Thoracic aorta (tissue), 2 donors: Measurements from ENCODE around the gene FBXL19. TPM values are rescaled to one million over a fixed set of nuclear protein-coding genes. Genes with fewer than 3 reads are reported as not detected.

Source experiments
- ATAC-seq: fragments of 150-250 bp; one replicate; pipeline ENCODE4 v1.8.0; 2017; ENCODE audit warnings: low read depth; ENCODE audit not compliant: insufficient number of reproducible peaks, low FRiP score
- DNase-seq: peaks from one replicate; pipeline ENCODE4 v3.0.0-alpha.2; 2020; ENCODE audit warnings: low spot score
- H3K27ac ChIP-seq, 2 donors: fragments of 200-600 bp; sonication (generic); 1 replicate in 1 of 2; 2 replicates in 1 of 2; pipeline ENCODE4 v1.5.1; 2016; ENCODE audit warnings: mild to moderate bottlenecking in 2 of 2, moderate library complexity in 2 of 2
- H3K27me3 ChIP-seq: fragments of 200-600 bp; sonication (generic); replicated peaks from 2 replicates; pipeline ENCODE4 v1.6.0; 2016; ENCODE audit warnings: mild to moderate bottlenecking; ENCODE audit not compliant: insufficient read depth
- H3K36me3 ChIP-seq: fragments of 200-600 bp; sonication (generic); one replicate; pipeline ENCODE4 v1.5.1; 2016
- H3K4me1 ChIP-seq, 2 donors: fragments of 200-600 bp; sonication (generic); 1 replicate in 1 of 2; 2 replicates in 1 of 2; pipeline versions ENCODE4 v1.5.1 to v1.6.0; 2016; ENCODE audit warnings: low read depth in 2 of 2, mild to moderate bottlenecking in 1 of 2; ENCODE audit not compliant: control insufficient read depth in 1 of 2
- H3K4me3 ChIP-seq: fragments of 200-600 bp; sonication (generic); 2 replicates; pipeline ENCODE4 v1.5.1; 2016; ENCODE audit warnings: mild to moderate bottlenecking
- H3K9me3 ChIP-seq: fragments of 200-600 bp; sonication (generic); 2 replicates; pipeline ENCODE4 v1.5.1; 2016
- total RNA-seq, 2 donors: library from RNA; depleted of rRNA; stranded (reverse); fragments of >200 nt; gene quantifications; one replicate each; pipeline versions ENCODE4 v1.1.0 to v1.2.3, GENCODE V29; 2016
- TF ChIP-seq, protein P1 (sequence below): fragments of 200-600 bp; sonication (generic); IDR thresholded peaks from one replicate; pipeline ENCODE4 v1.5.1; 2019; ENCODE audit warnings: antibody characterized with exemption

FBXL19 gene
- total RNA-seq, 2 donors from 2014 or later, result 14.5 to 18.7 TPM

DNA sequence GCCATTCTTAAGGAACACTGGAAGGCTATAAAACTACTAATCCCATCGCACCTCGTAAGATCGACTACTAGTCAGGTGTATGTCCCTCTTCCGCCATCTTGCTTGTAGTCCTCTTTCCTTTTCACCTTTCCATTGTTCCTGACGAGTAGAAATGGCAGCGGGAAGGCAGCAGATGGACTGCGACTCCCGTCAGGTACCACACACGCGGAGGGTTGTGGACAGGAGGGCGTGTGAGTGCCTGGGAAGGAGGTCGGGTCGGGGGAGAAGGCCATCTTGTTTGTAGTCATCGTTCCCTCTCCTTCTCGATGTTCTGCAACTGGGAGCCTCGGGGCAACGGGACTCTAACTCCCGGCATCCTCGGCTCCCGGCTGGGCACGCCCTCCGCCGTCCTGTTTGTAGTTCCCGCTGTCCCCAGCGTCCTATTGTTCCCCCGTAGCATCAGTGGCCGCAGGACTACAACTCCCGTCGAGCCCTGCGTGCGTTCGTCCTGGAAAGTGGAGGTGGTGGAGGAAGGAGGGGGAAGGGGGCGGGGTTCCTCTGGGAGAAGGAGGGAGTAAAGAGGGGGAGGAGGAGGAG is 324 bp upstream of the FBXL19 start:
- TF ChIP-seq, protein P1, sequence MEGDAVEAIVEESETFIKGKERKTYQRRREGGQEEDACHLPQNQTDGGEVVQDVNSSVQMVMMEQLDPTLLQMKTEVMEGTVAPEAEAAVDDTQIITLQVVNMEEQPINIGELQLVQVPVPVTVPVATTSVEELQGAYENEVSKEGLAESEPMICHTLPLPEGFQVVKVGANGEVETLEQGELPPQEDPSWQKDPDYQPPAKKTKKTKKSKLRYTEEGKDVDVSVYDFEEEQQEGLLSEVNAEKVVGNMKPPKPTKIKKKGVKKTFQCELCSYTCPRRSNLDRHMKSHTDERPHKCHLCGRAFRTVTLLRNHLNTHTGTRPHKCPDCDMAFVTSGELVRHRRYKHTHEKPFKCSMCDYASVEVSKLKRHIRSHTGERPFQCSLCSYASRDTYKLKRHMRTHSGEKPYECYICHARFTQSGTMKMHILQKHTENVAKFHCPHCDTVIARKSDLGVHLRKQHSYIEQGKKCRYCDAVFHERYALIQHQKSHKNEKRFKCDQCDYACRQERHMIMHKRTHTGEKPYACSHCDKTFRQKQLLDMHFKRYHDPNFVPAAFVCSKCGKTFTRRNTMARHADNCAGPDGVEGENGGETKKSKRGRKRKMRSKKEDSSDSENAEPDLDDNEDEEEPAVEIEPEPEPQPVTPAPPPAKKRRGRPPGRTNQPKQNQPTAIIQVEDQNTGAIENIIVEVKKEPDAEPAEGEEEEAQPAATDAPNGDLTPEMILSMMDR, result no peak
- Histone ChIP-seq H3K4me1 (peaks cover 5 to 30% of the 10 kb centered on the region in 2 donors), H3K27me3 (no peaks in the 10 kb centered on the region), H3K27ac (peak overlapping the region; percentile 84 to 96), H3K9me3 (no peaks in the 10 kb centered on the region), H3K4me3 (peak overlapping the region; percentile 70), H3K36me3 (no peaks in the 10 kb centered on the region)
- DNase-seq, result peak; percentile 100
- ATAC-seq, result peak; percentile 75

DNA sequence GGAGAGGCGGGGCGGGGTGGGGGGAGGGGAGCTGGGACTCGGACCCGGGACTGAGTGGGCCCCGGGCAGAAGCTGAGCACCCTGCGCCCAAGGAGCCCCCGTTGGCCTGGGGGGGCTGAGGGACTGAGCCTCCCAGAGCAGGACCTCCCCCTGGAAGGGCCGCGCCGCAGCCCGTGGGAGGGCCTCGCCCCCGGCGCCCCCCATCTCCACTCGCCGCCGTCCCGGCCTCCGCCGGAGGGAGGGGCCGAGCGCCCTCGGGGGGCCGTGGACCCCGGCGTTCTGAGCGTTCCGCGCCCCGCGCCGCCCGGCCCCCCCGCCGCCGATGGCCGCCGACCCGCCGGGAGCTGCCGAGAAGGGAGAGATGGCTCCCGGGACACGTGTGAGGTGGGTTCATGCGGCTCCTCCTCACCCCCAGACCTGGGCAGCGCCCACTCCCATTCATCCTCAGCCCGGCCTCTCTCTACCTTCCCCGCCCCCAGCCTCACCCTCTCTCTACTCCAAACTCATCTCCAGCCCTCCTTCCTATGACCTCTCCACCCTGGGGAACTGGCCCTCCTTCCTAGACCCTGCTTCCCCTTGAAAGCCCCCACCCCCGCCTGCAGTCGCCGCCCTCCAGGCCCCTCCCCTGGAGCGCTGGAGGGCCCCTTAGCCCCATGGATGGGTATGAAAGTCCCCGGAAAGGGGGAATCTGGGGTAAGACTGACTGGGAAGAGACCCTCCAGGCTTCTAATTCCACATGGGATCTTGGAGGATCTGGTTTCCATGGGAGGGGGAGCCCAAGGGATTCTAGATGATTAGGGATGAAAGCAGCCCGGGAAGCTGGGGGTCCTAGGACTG is 922 bp downstream of the FBXL19 start:
- Histone ChIP-seq H3K9me3 (no peaks in the 10 kb centered on the region), H3K36me3 (no peaks in the 10 kb centered on the region), H3K4me1 (peaks cover 5 to 30% of the 10 kb centered on the region in 2 donors), H3K27me3 (no peaks in the 10 kb centered on the region), H3K4me3 (peak overlapping the region; percentile 70), H3K27ac (peak overlapping the region; percentile 20 to 84)
- DNase-seq, result no peak
- no peak for ATAC-seq
- TF ChIP-seq, protein P1, result no peak

DNA sequence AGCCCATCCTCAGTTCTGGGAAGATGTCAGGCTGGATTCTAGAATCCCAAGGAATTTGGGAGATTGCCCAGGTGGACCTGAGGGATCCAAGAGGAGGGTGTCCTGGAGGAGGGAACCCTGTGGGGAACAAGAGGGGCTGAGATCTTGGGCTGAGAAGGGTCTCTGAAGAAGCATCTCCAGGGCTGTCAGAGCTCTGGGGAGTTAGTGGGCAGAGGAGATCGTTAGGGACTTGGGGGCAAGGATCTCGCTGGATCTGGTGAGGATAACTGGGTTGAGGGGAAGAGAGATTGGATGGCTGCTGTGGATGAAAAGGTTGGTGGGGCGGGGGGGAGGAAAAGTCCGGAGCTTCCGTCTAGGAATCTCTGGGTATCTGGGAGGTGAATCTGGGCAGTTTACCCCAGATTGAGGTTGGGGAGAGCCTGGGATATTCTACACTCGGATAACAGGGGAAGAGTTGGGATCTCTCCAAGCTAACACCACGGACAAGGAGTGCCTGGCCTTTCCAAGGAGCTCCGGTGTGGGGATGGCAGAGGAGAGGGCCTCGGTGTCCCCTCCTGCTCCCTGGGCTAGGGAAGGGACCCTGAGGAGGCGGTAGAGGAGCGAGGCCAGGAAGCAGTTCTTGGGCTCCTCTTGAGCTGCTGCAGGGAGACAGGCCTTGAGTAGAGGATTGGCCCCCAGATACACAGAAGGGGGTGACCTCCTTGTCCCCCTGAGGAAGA is 1.7 kb downstream of the FBXL19 start:
- H3K27ac ChIP-seq, result peak overlapping the region; percentile 20 to 84
- DNase-seq (no peak), ATAC-seq (no peak)
- TF ChIP-seq, protein P1, result no peak
- H3K4me3 ChIP-seq, result peak overlapping the region; percentile 70
- no peaks in the 10 kb centered on the region for H3K27me3 ChIP-seq
- H3K4me1 ChIP-seq, result peaks cover 5 to 30% of the 10 kb centered on the region in 2 donors
- H3K9me3 ChIP-seq, result no peaks in the 10 kb centered on the region
- peaks cover 4% of the 10 kb centered on the region for H3K36me3 ChIP-seq

DNA sequence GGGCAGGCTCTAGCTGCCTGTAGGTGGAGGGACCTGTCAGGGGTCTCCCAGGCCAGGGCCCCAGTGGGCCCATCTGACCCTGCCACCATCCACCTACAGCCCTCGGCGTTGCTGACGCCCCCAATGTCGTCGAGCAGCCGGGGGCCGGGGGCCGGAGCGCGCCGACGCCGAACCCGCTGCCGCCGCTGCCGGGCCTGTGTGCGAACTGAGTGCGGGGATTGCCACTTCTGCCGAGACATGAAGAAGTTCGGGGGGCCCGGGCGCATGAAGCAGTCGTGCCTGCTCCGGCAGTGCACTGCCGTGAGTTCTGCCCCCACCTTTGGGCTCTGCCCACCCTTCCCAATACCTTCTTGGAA is 2.2 kb downstream of the FBXL19 start:
- no peaks in the 10 kb centered on the region for H3K9me3 ChIP-seq
- H3K27ac ChIP-seq, result no peak overlapping the region
- no peaks in the 10 kb centered on the region for H3K27me3 ChIP-seq
- no peak for ATAC-seq
- DNase-seq, result no peak
- TF ChIP-seq, protein P1, result no peak
- H3K4me1 ChIP-seq, result peaks cover 5 to 30% of the 10 kb centered on the region in 2 donors
- H3K4me3 ChIP-seq, result no peak overlapping the region
- peaks cover 10% of the 10 kb centered on the region for H3K36me3 ChIP-seq
